SU-DHL-6 (cell line): ENCODE data around the gene DGKH.

Source experiments
- H2AFZ ChIP-seq: fragments of 200-600 bp; sonication (generic); 2 replicates; pipeline ENCODE4 v1.6.1; 2014; ENCODE audit warnings: low read depth, mild to moderate bottlenecking, moderate library complexity, mixed read lengths, antibody characterized with exemption, low read length; ENCODE audit not compliant: severe bottlenecking
- H3F3A ChIP-seq: fragments of 200-600 bp; shearing (Covaris generic); 2 replicates; pipeline ENCODE4 v1.6.0; 2016; ENCODE audit warnings: antibody characterized with exemption, mild to moderate bottlenecking; ENCODE audit not compliant: insufficient read depth
- H3K27ac ChIP-seq: fragments of 200-600 bp; sonication (generic); 2 replicates; pipeline ENCODE4 v1.5.1; 2016; ENCODE audit warnings: low read depth, mild to moderate bottlenecking, low read length, moderate library complexity, mixed read lengths
- H3K27me3 ChIP-seq: fragments of 200-600 bp; sonication (generic), shearing (Covaris generic); 2 replicates; pipeline ENCODE4 v1.6.0; 2014; ENCODE audit warnings: mild to moderate bottlenecking, low read length
- H3K36me3 ChIP-seq: fragments of 200-600 bp; sonication (generic); 2 replicates; pipeline ENCODE4 v1.6.1; 2014; ENCODE audit warnings: mild to moderate bottlenecking, low read length, mixed read lengths
- H3K4me2 ChIP-seq: fragments of 300-600, 200-600 bp; shearing (Covaris generic), sonication (generic); 2 replicates; pipeline ENCODE4 v1.6.0; 2014; ENCODE audit warnings: low read length, low read depth, mild to moderate bottlenecking; ENCODE audit not compliant: poor library complexity, severe bottlenecking
- H3K4me3 ChIP-seq: fragments of 200-600 bp; sonication (generic); 2 replicates; pipeline ENCODE4 v1.5.1; 2014; ENCODE audit warnings: antibody characterized with exemption, low read length, mild to moderate bottlenecking, mixed read lengths; ENCODE audit not compliant: insufficient read depth, poor library complexity, severe bottlenecking
- H3K79me2 ChIP-seq: fragments of 200-600 bp; sonication (generic); 2 replicates; pipeline ENCODE4 v1.6.1; 2014; ENCODE audit warnings: mild to moderate bottlenecking, low read length, moderate library complexity; ENCODE audit not compliant: insufficient read depth
- H3K9ac ChIP-seq: fragments of 200-600 bp; sonication (generic); 2 replicates; pipeline ENCODE4 v1.7.0; 2014; ENCODE audit warnings: mild to moderate bottlenecking, low read length
- H3K9me2 ChIP-seq: fragments of 200-600 bp; sonication (generic); replicated peaks from 2 replicates; pipeline ENCODE4 v1.6.1; 2014; ENCODE audit warnings: low read length; ENCODE audit not compliant: insufficient read depth
- H3K9me3 ChIP-seq: fragments of 200-600 bp; sonication (generic); 2 replicates; pipeline ENCODE4 v1.6.1; 2014; ENCODE audit warnings: low read length, mixed read lengths; ENCODE audit not compliant: insufficient read depth
- H4K20me1 ChIP-seq: fragments of 200-600 bp; sonication (generic); 2 replicates; pipeline ENCODE4 v1.6.1; 2014; ENCODE audit warnings: low read depth, mild to moderate bottlenecking, antibody characterized with exemption, low read length, moderate library complexity, mixed read lengths
- EZH2phosphoT487 ChIP-seq: fragments of 200-600 bp; sonication (generic), shearing (Covaris generic); conservative IDR thresholded peaks from 2 replicates; pipeline ENCODE4 v1.6.1; 2018; ENCODE audit warnings: mild to moderate bottlenecking, antibody characterized with exemption, low read length, moderate library complexity, mixed read lengths
- TF ChIP-seq, protein P1 (sequence below): fragments of 200-600 bp; sonication (generic); IDR thresholded peaks from one replicate; pipeline ENCODE4 v1.5.1; 2017; ENCODE audit warnings: antibody characterized with exemption, mild to moderate bottlenecking, low read length, moderate library complexity; ENCODE audit not compliant: insufficient read depth, poor library complexity, severe bottlenecking

DGKH gene

DNA sequence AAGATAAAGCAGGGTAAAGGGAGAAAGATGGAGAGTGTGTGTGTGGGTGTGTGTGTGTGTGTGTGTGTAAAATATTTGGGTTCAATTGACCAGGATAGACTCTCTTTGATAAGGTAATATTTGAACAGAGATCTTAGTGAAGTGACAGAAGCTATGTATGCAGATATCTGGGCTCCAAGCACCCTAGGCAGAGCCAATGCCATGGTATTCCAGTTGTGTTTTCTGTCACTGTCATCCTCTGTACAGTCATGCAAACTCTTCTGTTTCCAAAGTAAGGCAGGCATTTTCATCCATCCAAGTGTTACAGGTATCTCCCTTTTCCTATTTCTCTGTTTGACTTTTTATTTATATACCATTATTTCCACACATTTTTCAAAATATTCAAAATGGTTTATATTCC lies 13.5 kb downstream of the DGKH start:
- Histone ChIP-seq H3K9ac (no peak overlapping the region), H3K9me3 (no peaks in the 10 kb centered on the region), H2AFZ (no peak overlapping the region), H3K4me3 (no peak overlapping the region), H3F3A (no peaks in the 10 kb centered on the region), H3K9me2 (no peaks in the 10 kb centered on the region), H3K79me2 (no peaks in the 10 kb centered on the region), H3K36me3 (no peaks in the 10 kb centered on the region), H3K27me3 (no peaks in the 10 kb centered on the region), H3K4me2 (no peak overlapping the region), H3K27ac (no peak overlapping the region), H4K20me1 (no peaks in the 10 kb centered on the region)
- TF ChIP-seq EZH2phosphoT487 = no peak
- TF ChIP-seq, protein P1, sequence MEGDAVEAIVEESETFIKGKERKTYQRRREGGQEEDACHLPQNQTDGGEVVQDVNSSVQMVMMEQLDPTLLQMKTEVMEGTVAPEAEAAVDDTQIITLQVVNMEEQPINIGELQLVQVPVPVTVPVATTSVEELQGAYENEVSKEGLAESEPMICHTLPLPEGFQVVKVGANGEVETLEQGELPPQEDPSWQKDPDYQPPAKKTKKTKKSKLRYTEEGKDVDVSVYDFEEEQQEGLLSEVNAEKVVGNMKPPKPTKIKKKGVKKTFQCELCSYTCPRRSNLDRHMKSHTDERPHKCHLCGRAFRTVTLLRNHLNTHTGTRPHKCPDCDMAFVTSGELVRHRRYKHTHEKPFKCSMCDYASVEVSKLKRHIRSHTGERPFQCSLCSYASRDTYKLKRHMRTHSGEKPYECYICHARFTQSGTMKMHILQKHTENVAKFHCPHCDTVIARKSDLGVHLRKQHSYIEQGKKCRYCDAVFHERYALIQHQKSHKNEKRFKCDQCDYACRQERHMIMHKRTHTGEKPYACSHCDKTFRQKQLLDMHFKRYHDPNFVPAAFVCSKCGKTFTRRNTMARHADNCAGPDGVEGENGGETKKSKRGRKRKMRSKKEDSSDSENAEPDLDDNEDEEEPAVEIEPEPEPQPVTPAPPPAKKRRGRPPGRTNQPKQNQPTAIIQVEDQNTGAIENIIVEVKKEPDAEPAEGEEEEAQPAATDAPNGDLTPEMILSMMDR = no peak

DNA sequence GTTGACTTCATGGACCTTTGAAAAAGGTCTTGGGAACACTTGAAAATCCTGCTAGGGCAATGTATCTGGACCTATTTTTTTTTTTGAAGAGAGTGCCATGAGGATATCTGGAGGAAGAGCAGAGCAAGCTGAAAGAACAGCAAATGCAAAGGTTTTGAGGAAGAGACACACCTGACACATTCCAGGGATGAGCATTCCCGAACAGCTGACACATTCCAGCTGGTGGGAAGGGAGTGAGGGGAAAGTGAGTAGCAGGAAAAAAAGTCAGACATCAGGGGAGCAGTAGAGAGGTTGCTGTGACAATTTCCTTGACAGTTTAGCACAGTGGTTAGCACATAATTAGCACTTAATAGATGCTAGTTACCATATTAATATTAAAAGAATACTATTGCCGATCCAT lies 14.7 kb downstream of the DGKH start:
- Histone ChIP-seq H3K79me2 (no peaks in the 10 kb centered on the region), H3K4me2 (no peak overlapping the region), H3K9ac (no peak overlapping the region), H3K36me3 (no peaks in the 10 kb centered on the region), H3K4me3 (no peak overlapping the region), H2AFZ (no peak overlapping the region), H3K27me3 (no peaks in the 10 kb centered on the region), H3K9me3 (no peaks in the 10 kb centered on the region), H3K27ac (no peak overlapping the region), H4K20me1 (no peaks in the 10 kb centered on the region), H3K9me2 (no peaks in the 10 kb centered on the region), H3F3A (no peaks in the 10 kb centered on the region)
- TF ChIP-seq EZH2phosphoT487 = no peak
- TF ChIP-seq, protein P1 = no peak

DNA sequence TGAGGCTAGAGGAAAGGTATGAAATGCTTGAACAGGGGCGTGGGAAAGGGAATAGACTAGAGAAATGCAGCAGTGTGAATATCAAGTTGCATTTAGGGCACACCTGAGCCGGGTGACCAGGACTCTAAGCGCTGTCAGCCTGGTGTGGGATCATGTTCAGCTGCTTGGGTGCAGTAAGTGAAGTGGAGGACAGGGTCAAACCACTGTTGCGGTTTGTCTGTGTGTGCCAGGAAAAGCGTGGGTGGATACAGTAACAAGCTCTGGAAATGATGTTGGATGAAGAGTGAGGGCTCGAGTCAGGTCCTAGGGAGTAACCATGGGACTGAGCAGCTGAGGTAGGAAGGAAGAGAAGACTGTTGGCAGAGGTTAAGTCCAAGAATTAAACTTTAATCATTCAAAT lies 15.8 kb downstream of the DGKH start:
- no peak for TF ChIP-seq EZH2phosphoT487
- TF ChIP-seq, protein P1 = no peak
- Histone ChIP-seq H3K79me2 (no peaks in the 10 kb centered on the region), H3K27me3 (no peaks in the 10 kb centered on the region), H3K36me3 (no peaks in the 10 kb centered on the region), H3F3A (no peaks in the 10 kb centered on the region), H4K20me1 (no peaks in the 10 kb centered on the region), H3K4me3 (no peak overlapping the region), H3K9me2 (no peaks in the 10 kb centered on the region), H3K4me2 (no peak overlapping the region), H3K9ac (no peak overlapping the region), H3K27ac (no peak overlapping the region), H2AFZ (no peak overlapping the region), H3K9me3 (no peaks in the 10 kb centered on the region)

DNA sequence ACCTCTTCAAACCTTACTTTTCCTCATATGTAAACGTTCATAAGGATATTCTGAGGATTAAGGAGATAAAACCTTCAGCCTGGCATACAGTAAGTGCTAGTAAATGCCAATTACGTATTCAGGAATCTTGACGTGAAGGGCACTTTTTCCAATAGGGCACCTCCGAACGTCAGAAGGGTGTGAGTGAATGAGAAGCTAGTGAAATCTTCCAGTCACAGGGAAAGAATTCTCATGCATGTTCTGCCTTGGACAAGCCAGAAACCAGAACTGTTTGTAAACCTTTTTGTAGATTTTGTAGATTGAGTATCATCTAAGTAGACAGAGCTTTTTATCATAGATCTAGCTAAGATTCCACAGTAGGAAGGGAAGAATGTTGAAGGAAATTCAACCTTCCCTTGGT lies 16.5 kb downstream of the DGKH start:
- Histone ChIP-seq H3K36me3 (no peaks in the 10 kb centered on the region), H4K20me1 (no peaks in the 10 kb centered on the region), H3K4me2 (no peak overlapping the region), H3F3A (no peaks in the 10 kb centered on the region), H2AFZ (no peak overlapping the region), H3K9me2 (no peaks in the 10 kb centered on the region), H3K79me2 (no peaks in the 10 kb centered on the region), H3K4me3 (no peak overlapping the region), H3K9ac (no peak overlapping the region), H3K9me3 (no peaks in the 10 kb centered on the region), H3K27ac (no peak overlapping the region), H3K27me3 (no peaks in the 10 kb centered on the region)
- TF ChIP-seq EZH2phosphoT487 = no peak
- TF ChIP-seq, protein P1 = no peak
